A673 (cell line): ENCODE measurements around the gene AHDC1. TPM values are rescaled to one million over a fixed set of nuclear protein-coding genes. Genes with fewer than 3 reads are reported as not detected.

Experiments
- BruUV-seq: library from RNA; stranded (reverse); fragments of 400-500 nt; replicated peaks from 2 replicates; lab custom pipeline; 2021; lab: Mats Ljungman, UMichigan
- CTCF ChIA-PET: fragments of 300-600 bp; sonication (Branson Sonifier 250); formaldehyde crosslinking; loops from one replicate; lab custom pipeline; 2022; ENCODE audit warnings: antibody characterized with exemption; lab: Charles Lee
- POLR2A ChIA-PET: fragments of 300-600 bp; sonication (Branson Sonifier 250); formaldehyde crosslinking; loops from one replicate; lab custom pipeline; 2022; ENCODE audit warnings: antibody characterized with exemption; ENCODE audit not compliant: low non-redundant PET; lab: Charles Lee
- DNase-seq: peaks from one replicate; pipeline ENCODE4 v3.0.0-alpha.2; 2015; ENCODE audit warnings: low spot score
- H3K27ac ChIP-seq: fragments of 200-600 bp; sonication (generic); 2 replicates; pipeline ENCODE4 v1.5.1; 2016; ENCODE audit warnings: mixed run types, low read depth, mild to moderate bottlenecking, mixed read lengths, antibody characterized with exemption, low read length; ENCODE audit not compliant: poor library complexity, severe bottlenecking
- H3K27me3 ChIP-seq: fragments of 200-600 bp; sonication (generic); replicated peaks from 2 replicates; pipeline ENCODE4 v1.6.1; 2017; ENCODE audit warnings: mixed run types, low read depth, mild to moderate bottlenecking, mixed read lengths, antibody characterized with exemption, low read length; ENCODE audit not compliant: insufficient read depth, poor library complexity
- H3K36me3 ChIP-seq: fragments of 200-600 bp; sonication (generic); 2 replicates; pipeline ENCODE4 v1.6.1; 2016; ENCODE audit warnings: mixed run types, mild to moderate bottlenecking, mixed read lengths, antibody characterized with exemption, low read length; ENCODE audit not compliant: insufficient read depth, poor library complexity, severe bottlenecking
- H3K4me1 ChIP-seq: fragments of 200-600 bp; sonication (generic); 2 replicates; pipeline ENCODE4 v1.6.1; 2017; ENCODE audit warnings: mixed run types, mild to moderate bottlenecking, mixed read lengths, antibody characterized with exemption, low read length; ENCODE audit not compliant: insufficient read depth, poor library complexity, severe bottlenecking
- H3K4me3 ChIP-seq: fragments of 200-600 bp; sonication (generic); 2 replicates; pipeline ENCODE4 v1.5.1; 2016; ENCODE audit warnings: low read depth, mixed run types, mild to moderate bottlenecking, mixed read lengths, low read length; ENCODE audit not compliant: poor library complexity, severe bottlenecking
- H3K9me3 ChIP-seq: fragments of 200-600 bp; sonication (generic); 2 replicates; pipeline ENCODE4 v1.6.1; 2016; ENCODE audit warnings: mixed run types, low read depth, mild to moderate bottlenecking, mixed read lengths, antibody characterized with exemption, low read length; ENCODE audit not compliant: poor library complexity, severe bottlenecking
- CTCF ChIP-seq: fragments of 300-800, 200-600 bp; sonication (generic); conservative IDR thresholded peaks from 2 replicates; pipeline ENCODE4 v1.5.1; 2017; ENCODE audit warnings: low read depth, mild to moderate bottlenecking, antibody characterized with exemption, low read length, moderate library complexity, mixed read lengths
- EZH2 ChIP-seq: fragments of 200-600 bp; sonication (generic); IDR thresholded peaks from 2 replicates; pipeline ENCODE4 v1.6.1; 2017; ENCODE audit warnings: borderline replicate concordance, low read depth, mild to moderate bottlenecking, mixed read lengths, antibody characterized with exemption, low read length; ENCODE audit not compliant: poor library complexity, severe bottlenecking
- intact Hi-C: fragments of 100-400 bp; cut with micrococcal nuclease; formaldehyde crosslinking; loops from one replicate; pipeline ENCODE4 v1.10.0; 2022; ENCODE audit not compliant: unreplicated experiment
- total RNA-seq: library from RNA; stranded (reverse); gene quantifications from 2 replicates; pipeline ENCODE4 v1.2.3, GENCODE V29; 2021

The AHDC1 gene
- total RNA-seq, 1 experiment from 2014 or later = 33.2 TPM

GRCh38 chr1:27489501-27489972 is 114.4 kb downstream of the AHDC1 start:
- ChIA-PET POLR2A (no interaction called here), CTCF (interaction anchor here (0.5 to 1.4 kb wide), 2 partner anchors 32 to 73 kb away, joined by 3 to 4 read pairs; no protein-coding TSS in a partner anchor)
- Histone ChIP-seq H3K27me3 (no peaks in the 10 kb centered on the region), H3K27ac (peak overlapping the region; percentile 97), H3K9me3 (no peaks in the 10 kb centered on the region), H3K36me3 (no peaks in the 10 kb centered on the region), H3K4me3 (peak overlapping the region; percentile 97), H3K4me1 (peaks cover 13% of the 10 kb centered on the region)
- intact Hi-C loops = no loop called here
- peak; percentile 54 for DNase-seq
- BruUV-seq = no TSS peak
- no peak for TF ChIP-seq EZH2
- no peak for TF ChIP-seq CTCF

- DNase-seq = peak; percentile 57
- H3K27ac ChIP-seq = peak overlapping the region; percentile 97
- TSS peak; percentile 63 for BruUV-seq
Observed at GRCh38 chr1:27487966-27488884, 115.7 kb downstream of the AHDC1 start.

GRCh38 chr1:27485363-27485762 is 118.6 kb downstream of the AHDC1 start:
- TF ChIP-seq CTCF (no peak), EZH2 (no peak)
- ChIA-PET POLR2A (no interaction called here), CTCF (no interaction called here)
- DNase-seq = no peak
- no peak overlapping the region for H3K4me3 ChIP-seq
- no peaks in the 10 kb centered on the region for H3K27me3 ChIP-seq
- BruUV-seq = no TSS peak
- H3K36me3 ChIP-seq = no peaks in the 10 kb centered on the region
- no peak overlapping the region for H3K27ac ChIP-seq
- H3K4me1 ChIP-seq = peaks cover 13% of the 10 kb centered on the region
- H3K9me3 ChIP-seq = no peaks in the 10 kb centered on the region
- intact Hi-C loops = no loop called here

More at GRCh38 chr1:27487966-27488884, 115.7 kb downstream of the AHDC1 start:
- peak overlapping the region; percentile 97 for H3K4me3 ChIP-seq
- POLR2A ChIA-PET = interaction anchor here (0.5 to 0.6 kb wide), 2 partner anchors 42 to 179 kb away, joined by 3 to 22 read pairs; no protein-coding TSS in a partner anchor
- no peaks in the 10 kb centered on the region for H3K9me3 ChIP-seq
- H3K27me3 ChIP-seq = no peaks in the 10 kb centered on the region
- H3K4me1 ChIP-seq = peaks cover 13% of the 10 kb centered on the region
- H3K36me3 ChIP-seq = no peaks in the 10 kb centered on the region
- CTCF ChIA-PET = interaction anchor here (0.6 to 1.2 kb wide), 2 partner anchors 69 to 116 kb away, joined by 4 to 6 read pairs; partner anchors contain the start of gene AHDC1
- TF ChIP-seq EZH2 (no peak), CTCF (no peak)
- intact Hi-C loops = no loop called here

Other genes with a start within 250 kb of the AHDC1 start
- 2.4 and 2.9 TPM in 2 replicates for gene MAP3K6, start 237.2 kb downstream of the AHDC1 start, total RNA-seq
- not detected in 2 replicates for gene FCN3, start 229.3 kb downstream of the AHDC1 start, total RNA-seq
- gene CD164L2, start 220.8 kb downstream of the AHDC1 start, total RNA-seq = not detected in 2 replicates
- gene GPR3, start 211.5 kb downstream of the AHDC1 start, total RNA-seq = 3.1 and 4.9 TPM in 2 replicates
- gene WASF2, start 114.0 kb downstream of the AHDC1 start, total RNA-seq = 131 and 133 TPM in 2 replicates
- gene FGR, start 31.0 kb upstream of the AHDC1 start, total RNA-seq = not detected in 2 replicates
- gene IFI6, start 68.0 kb upstream of the AHDC1 start, total RNA-seq = 18.7 and 19.4 TPM in 2 replicates
- 15.6 and 17.9 TPM in 2 replicates for gene FAM76A, start 121.8 kb upstream of the AHDC1 start, total RNA-seq
- 22.5 and 24.5 TPM in 2 replicates for gene STX12, start 169.1 kb upstream of the AHDC1 start, total RNA-seq
- gene PPP1R8, start 226.6 kb upstream of the AHDC1 start, total RNA-seq = 60.9 and 68.8 TPM in 2 replicates